CD4-positive, alpha-beta T cell treated with Interleukin-1 beta for 1 hour (primary cell): ENCODE measurements around the gene KCNJ16.
A peak's percentile ranks its signal among the peaks of the same experiment; 100 is the strongest.

Source experiments
- DNase-seq, 2 donors: peaks; one replicate each; pipeline ENCODE4 v3.0.0-alpha.2; 2020 to 2022

KCNJ16 gene

GRCh38 chr17:70100983-70101382, 26.0 kb downstream of the KCNJ16 start:
- DNase-seq = no peak

- no peak for DNase-seq
Measured at GRCh38 chr17:70102531-70102930, 27.5 kb downstream of the KCNJ16 start.

GRCh38 chr17:70104791-70105523, 29.9 kb downstream of the KCNJ16 start:
- no peak for DNase-seq

- no peak for DNase-seq
Measured at GRCh38 chr17:70105641-70106040, 30.6 kb downstream of the KCNJ16 start.

GRCh38 chr17:70106551-70106950, 31.5 kb downstream of the KCNJ16 start:
- no peak for DNase-seq

GRCh38 chr17:70107441-70107840, 32.4 kb downstream of the KCNJ16 start:
- DNase-seq = no peak

- DNase-seq = no peak
Measured at GRCh38 chr17:70107904-70108565, 33.0 kb downstream of the KCNJ16 start.

GRCh38 chr17:70109497-70109896, 34.5 kb downstream of the KCNJ16 start:
- no peak for DNase-seq

GRCh38 chr17:70110443-70110880, 35.4 kb downstream of the KCNJ16 start:
- no peak for DNase-seq

GRCh38 chr17:70111201-70111600, 36.2 kb downstream of the KCNJ16 start:
- DNase-seq = no peak

- no peak for DNase-seq
Measured at GRCh38 chr17:70114405-70114804, 39.4 kb downstream of the KCNJ16 start.

- DNase-seq = no peak
Measured at GRCh38 chr17:70115126-70115525, 40.1 kb downstream of the KCNJ16 start.

- DNase-seq = no peak
Measured at GRCh38 chr17:70116919-70117318, 41.9 kb downstream of the KCNJ16 start.

GRCh38 chr17:70119545-70119944, 44.5 kb downstream of the KCNJ16 start:
- no peak for DNase-seq

- DNase-seq = peak in 1 of 2 donors; percentile 11
Measured at GRCh38 chr17:70119983-70120382, 45.0 kb downstream of the KCNJ16 start.

GRCh38 chr17:70120425-70120824, 45.4 kb downstream of the KCNJ16 start:
- no peak for DNase-seq

GRCh38 chr17:70121126-70121525, 46.1 kb downstream of the KCNJ16 start:
- no peak for DNase-seq

- DNase-seq = no peak
Measured at GRCh38 chr17:70123193-70123592, 48.2 kb downstream of the KCNJ16 start.

- DNase-seq = no peak
Measured at GRCh38 chr17:70124723-70125122, 49.7 kb downstream of the KCNJ16 start.

- DNase-seq = no peak
Measured at GRCh38 chr17:70127221-70127873, 52.3 kb downstream of the KCNJ16 start.

GRCh38 chr17:70128727-70129238, 53.8 kb downstream of the KCNJ16 start:
- no peak for DNase-seq

- no peak for DNase-seq
Measured at GRCh38 chr17:70130289-70130688, 55.3 kb downstream of the KCNJ16 start.

- no peak for DNase-seq
Measured at GRCh38 chr17:70132505-70132904, 57.5 kb downstream of the KCNJ16 start.

GRCh38 chr17:70134042-70134441, 59.0 kb downstream of the KCNJ16 start:
- DNase-seq = no peak
